Neural progenitor cell (in vitro differentiated cells): ENCODE data around the gene KLRF1. TPM values are rescaled to one million over a fixed set of nuclear protein-coding genes. Genes with fewer than 3 reads are reported as not detected.

Experiments used
- DNase-seq: peaks from one replicate; pipeline ENCODE4 v3.0.0-alpha.2; 2016; ENCODE audit warnings: low spot score
- H2AFZ ChIP-seq: fragments of 200-600 bp; sonication (generic); replicated peaks from 2 replicates; pipeline ENCODE4 v1.6.1; 2016; ENCODE audit warnings: antibody characterized with exemption
- H3F3A ChIP-seq: fragments of 200-600 bp; sonication (generic); 2 replicates; pipeline ENCODE4 v1.6.1; 2016; ENCODE audit warnings: antibody characterized with exemption, low read depth
- H3K27ac ChIP-seq: fragments of 200-600 bp; sonication (generic); 2 replicates; pipeline ENCODE4 v1.5.1; 2016; ENCODE audit warnings: mild to moderate bottlenecking
- H3K27me3 ChIP-seq: fragments of 200-600 bp; sonication (generic); 2 replicates; pipeline ENCODE4 v1.6.1; 2016; ENCODE audit warnings: mild to moderate bottlenecking, moderate library complexity
- H3K36me3 ChIP-seq: fragments of 200-600 bp; sonication (generic); 2 replicates; pipeline ENCODE4 v1.5.1; 2016
- H3K4me1 ChIP-seq: fragments of 200-600 bp; sonication (generic); 2 replicates; pipeline ENCODE4 v1.6.1; 2016; ENCODE audit warnings: mixed run types
- H3K4me2 ChIP-seq: fragments of 200-600 bp; sonication (generic); 2 replicates; pipeline ENCODE4 v1.6.1; 2016
- H3K4me3 ChIP-seq: fragments of 200-600 bp; sonication (generic); 2 replicates; pipeline ENCODE4 v1.5.1; 2016
- H3K79me2 ChIP-seq: fragments of 200-600 bp; sonication (generic); 2 replicates; pipeline ENCODE4 v1.6.1; 2016; ENCODE audit warnings: low read depth
- H3K9ac ChIP-seq: fragments of 200-600 bp; sonication (generic); 2 replicates; pipeline ENCODE4 v1.6.1; 2016
- H3K9me3 ChIP-seq: fragments of 200-600 bp; sonication (generic); 2 replicates; pipeline ENCODE4 v1.5.1; 2016; ENCODE audit warnings: low read depth
- H4K20me1 ChIP-seq: fragments of 200-600 bp; sonication (generic); 2 replicates; pipeline ENCODE4 v1.6.1; 2016; ENCODE audit warnings: low read depth
- H3K27ac Mint-ChIP-seq: 3 replicates; pipeline ENCODE4 v1.8.0; 2021; ENCODE audit warnings: mixed read lengths
- H3K27me3 Mint-ChIP-seq: 2 replicates; pipeline ENCODE4 v1.8.0; 2022; ENCODE audit warnings: low read depth, mild to moderate bottlenecking, inconsistent platforms, moderate library complexity, mixed read lengths; ENCODE audit not compliant: insufficient read depth
- H3K36me3 Mint-ChIP-seq: 3 replicates; pipeline ENCODE4 v1.8.0; 2021; ENCODE audit warnings: mixed read lengths
- H3K4me1 Mint-ChIP-seq: 3 replicates; pipeline ENCODE4 v1.8.0; 2021; ENCODE audit warnings: mixed read lengths
- H3K4me3 Mint-ChIP-seq: 3 replicates; pipeline ENCODE4 v1.8.0; 2021; ENCODE audit warnings: mild to moderate bottlenecking, moderate library complexity, mixed read lengths
- H3K9me3 Mint-ChIP-seq: 3 replicates; pipeline ENCODE4 v1.8.0; 2020; ENCODE audit warnings: mixed read lengths
- EZH2 ChIP-seq: fragments of 200-600 bp; sonication (generic); IDR thresholded peaks from 2 replicates; pipeline ENCODE4 v1.6.1; 2017; ENCODE audit warnings: antibody characterized with exemption, mild to moderate bottlenecking, moderate library complexity
- EZH2phosphoT487 ChIP-seq: fragments of 200-600 bp; sonication (generic); IDR thresholded peaks from 2 replicates; pipeline ENCODE4 v1.6.1; 2017; ENCODE audit warnings: antibody characterized with exemption
- total RNA-seq: library from RNA; depleted of rRNA; stranded (reverse); fragments of >200 nt; gene quantifications from 2 replicates; pipeline ENCODE4 v1.2.3, GENCODE V29; 2015; ENCODE audit warnings: low replicate concordance
- TF ChIP-seq, protein P1 (sequence below): fragments of 200-600 bp; sonication (generic); IDR thresholded peaks from 2 replicates; pipeline ENCODE4 v1.5.1; 2017; ENCODE audit warnings: antibody characterized with exemption, mild to moderate bottlenecking

The KLRF1 gene
- total RNA-seq, 1 donor from 2014 or later = not detected

DNA sequence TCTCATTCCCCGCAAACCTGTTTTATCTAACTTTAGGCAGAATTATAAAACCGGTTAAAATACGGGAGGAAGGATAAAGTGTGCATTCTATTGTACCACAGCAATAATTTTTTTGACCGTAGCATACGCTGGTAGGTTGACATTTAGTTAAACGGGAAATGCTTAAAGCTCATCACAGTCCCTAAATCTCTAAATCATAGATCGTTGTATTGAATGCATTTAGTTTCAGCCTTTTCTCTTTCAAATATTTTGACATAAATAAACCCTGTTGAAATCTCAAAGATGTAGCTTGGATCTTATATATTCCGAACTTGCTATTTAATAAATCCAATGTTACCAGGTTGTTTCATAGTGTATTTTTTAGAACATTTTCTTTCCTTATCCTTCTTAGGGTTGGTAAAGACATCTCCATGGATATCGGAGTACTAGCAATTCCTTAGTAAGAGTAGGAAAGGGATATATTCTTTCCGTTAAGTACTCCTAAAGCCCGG lies 41.1 kb downstream of the KLRF1 start:
- DNase-seq = no peak
- Histone ChIP-seq H3K9me3 (no peaks in the 10 kb centered on the region), H3K4me3 (no peak overlapping the region), H3K9ac (no peak overlapping the region), H2AFZ (no peak overlapping the region), H3K36me3 (no peaks in the 10 kb centered on the region), H4K20me1 (no peaks in the 10 kb centered on the region), H3F3A (peaks cover 8% of the 10 kb centered on the region), H3K27ac (no peak overlapping the region), H3K27me3 (no peaks in the 10 kb centered on the region), H3K4me2 (no peak overlapping the region), H3K79me2 (no peaks in the 10 kb centered on the region), H3K4me1 (peaks cover 30% of the 10 kb centered on the region)
- no peaks in the 10 kb centered on the region for H3K27me3 Mint-ChIP-seq
- no peak overlapping the region for H3K27ac Mint-ChIP-seq
- peaks cover 10% of the 10 kb centered on the region for H3K4me1 Mint-ChIP-seq
- H3K36me3 Mint-ChIP-seq = no peaks in the 10 kb centered on the region
- H3K9me3 Mint-ChIP-seq = no peaks in the 10 kb centered on the region
- TF ChIP-seq, protein P1, sequence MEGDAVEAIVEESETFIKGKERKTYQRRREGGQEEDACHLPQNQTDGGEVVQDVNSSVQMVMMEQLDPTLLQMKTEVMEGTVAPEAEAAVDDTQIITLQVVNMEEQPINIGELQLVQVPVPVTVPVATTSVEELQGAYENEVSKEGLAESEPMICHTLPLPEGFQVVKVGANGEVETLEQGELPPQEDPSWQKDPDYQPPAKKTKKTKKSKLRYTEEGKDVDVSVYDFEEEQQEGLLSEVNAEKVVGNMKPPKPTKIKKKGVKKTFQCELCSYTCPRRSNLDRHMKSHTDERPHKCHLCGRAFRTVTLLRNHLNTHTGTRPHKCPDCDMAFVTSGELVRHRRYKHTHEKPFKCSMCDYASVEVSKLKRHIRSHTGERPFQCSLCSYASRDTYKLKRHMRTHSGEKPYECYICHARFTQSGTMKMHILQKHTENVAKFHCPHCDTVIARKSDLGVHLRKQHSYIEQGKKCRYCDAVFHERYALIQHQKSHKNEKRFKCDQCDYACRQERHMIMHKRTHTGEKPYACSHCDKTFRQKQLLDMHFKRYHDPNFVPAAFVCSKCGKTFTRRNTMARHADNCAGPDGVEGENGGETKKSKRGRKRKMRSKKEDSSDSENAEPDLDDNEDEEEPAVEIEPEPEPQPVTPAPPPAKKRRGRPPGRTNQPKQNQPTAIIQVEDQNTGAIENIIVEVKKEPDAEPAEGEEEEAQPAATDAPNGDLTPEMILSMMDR = no peak
- no peak for TF ChIP-seq EZH2
- TF ChIP-seq EZH2phosphoT487 = no peak
- no peak overlapping the region for H3K4me3 Mint-ChIP-seq

DNA sequence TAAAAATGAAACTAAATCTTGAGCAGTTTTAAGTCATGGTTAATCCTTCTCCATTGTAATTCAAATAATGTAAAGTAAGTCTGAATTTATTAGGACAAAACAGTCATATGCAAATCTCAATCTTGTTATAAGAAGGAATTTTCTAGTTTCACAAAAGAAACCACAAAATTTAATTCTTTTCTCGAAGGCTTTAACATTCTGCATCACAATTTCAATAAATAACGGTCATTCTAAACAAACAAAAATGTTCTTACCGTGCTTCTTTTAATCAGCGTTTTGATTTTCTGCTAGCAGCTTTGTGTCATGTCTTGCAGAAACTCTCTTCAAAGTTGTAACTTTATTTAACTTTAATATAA lies 41.6 kb downstream of the KLRF1 start:
- peaks cover 8% of the 10 kb centered on the region for H3F3A ChIP-seq
- no peak overlapping the region for H3K27ac Mint-ChIP-seq

DNA sequence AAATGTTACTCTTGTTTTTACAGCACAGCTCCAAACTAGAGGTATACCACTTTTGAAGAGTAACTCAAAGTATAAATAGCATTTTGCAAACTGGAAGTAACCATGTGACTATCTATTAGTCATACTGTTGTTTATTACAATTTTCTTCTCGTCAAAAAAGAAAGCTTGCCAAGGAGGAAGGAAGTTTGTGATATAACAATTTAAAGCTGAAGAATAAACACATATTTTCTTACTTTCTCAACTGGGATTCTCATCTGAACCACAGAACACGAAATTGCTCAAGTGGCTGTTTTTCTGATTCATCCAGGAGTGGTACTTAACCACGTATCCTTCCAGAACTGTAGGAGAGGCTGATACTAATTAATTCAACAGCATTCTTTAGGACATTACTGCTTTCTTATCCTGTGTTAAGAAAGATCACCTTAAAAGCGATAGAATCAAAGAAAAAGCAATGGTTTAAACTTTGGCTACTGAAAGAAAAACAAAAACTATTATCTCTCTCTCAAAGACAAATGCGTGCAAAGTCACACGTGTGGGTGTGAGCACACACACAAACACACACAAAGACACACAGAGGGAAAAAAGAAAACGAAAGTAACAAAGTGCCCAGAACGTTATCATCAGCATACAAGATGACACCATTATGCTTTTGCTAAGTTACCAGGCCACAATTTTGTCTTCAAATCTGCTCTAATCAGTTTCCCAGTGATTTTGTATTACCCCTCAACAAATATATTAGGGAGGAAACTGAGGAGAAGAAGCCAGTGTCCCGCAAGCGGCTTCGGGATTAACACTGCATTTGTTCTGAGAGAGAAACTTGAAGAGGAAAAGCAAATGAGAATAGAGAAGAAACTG lies 42.3 kb downstream of the KLRF1 start, which contains the start of gene CLEC2B:
Gene CLEC2B, minus strand, starts transcription at position 48 of the 855 bp plus-strand sequence.
- Histone ChIP-seq H3K4me1 (peaks cover 30% of the 10 kb centered on the region), H3K36me3 (no peaks in the 10 kb centered on the region), H3F3A (peaks cover 8% of the 10 kb centered on the region), H3K9me3 (no peaks in the 10 kb centered on the region), H4K20me1 (no peaks in the 10 kb centered on the region), H3K4me2 (peak within 1 kb of the TSS; percentile 43), H3K27ac (no peak within 1 kb of the TSS), H3K4me3 (no peak within 1 kb of the TSS), H2AFZ (peak within 1 kb of the TSS; percentile 45), H3K79me2 (no peaks in the 10 kb centered on the region), H3K9ac (no peak within 1 kb of the TSS), H3K27me3 (no peaks in the 10 kb centered on the region)
- Mint-ChIP-seq H3K9me3 (no peaks in the 10 kb centered on the region), H3K27ac (no peak within 1 kb of the TSS), H3K36me3 (no peaks in the 10 kb centered on the region), H3K27me3 (no peaks in the 10 kb centered on the region), H3K4me3 (peak within 1 kb of the TSS; percentile 19), H3K4me1 (peaks cover 10% of the 10 kb centered on the region)
- DNase-seq = peak; percentile 16
- TF ChIP-seq EZH2phosphoT487 (no peak), EZH2 (no peak)
- TF ChIP-seq, protein P1 = no peak

More for the DNA sequence above, 41.6 kb downstream of the KLRF1 start:
- no peaks in the 10 kb centered on the region for H4K20me1 ChIP-seq
- no peak for DNase-seq
- Mint-ChIP-seq H3K4me3 (no peak overlapping the region), H3K36me3 (no peaks in the 10 kb centered on the region), H3K27me3 (no peaks in the 10 kb centered on the region), H3K9me3 (no peaks in the 10 kb centered on the region), H3K4me1 (peaks cover 10% of the 10 kb centered on the region)
- no peak overlapping the region for H3K4me2 ChIP-seq
- H3K4me1 ChIP-seq = peaks cover 30% of the 10 kb centered on the region
- no peak overlapping the region for H3K4me3 ChIP-seq
- H2AFZ ChIP-seq = no peak overlapping the region
- no peaks in the 10 kb centered on the region for H3K9me3 ChIP-seq
- H3K79me2 ChIP-seq = no peaks in the 10 kb centered on the region
- H3K9ac ChIP-seq = no peak overlapping the region
- H3K36me3 ChIP-seq = no peaks in the 10 kb centered on the region
- TF ChIP-seq EZH2 = no peak
- no peak for TF ChIP-seq EZH2phosphoT487
- TF ChIP-seq, protein P1 = no peak
- no peaks in the 10 kb centered on the region for H3K27me3 ChIP-seq
- H3K27ac ChIP-seq = no peak overlapping the region
